Stomach (tissue), 9 donors: ENCODE data around the gene BCL11B. TPM values are rescaled to one million over a fixed set of nuclear protein-coding genes. Genes with fewer than 3 reads are reported as not detected.

ENCODE experiments used
- DNase-seq, 2 donors: peaks; one replicate each; pipeline versions ENCODE4 v3.0.0 to v3.0.0-alpha.2; 2013 to 2019
- H3K27ac ChIP-seq, 5 donors: fragments of 200-600 bp in 4 of 5; sonication (generic) in 4 of 5; one replicate each; pipeline ENCODE4 v1.5.1; 2013 to 2019; ENCODE audit warnings: mild to moderate bottlenecking in 1 of 5, moderate library complexity in 1 of 5
- H3K27me3 ChIP-seq, 3 donors: fragments of 200-600 bp; sonication (generic); one replicate each; pipeline ENCODE4 v1.5.1; 2017 to 2019; ENCODE audit warnings: mixed run types in 1 of 3
- H3K36me3 ChIP-seq, 4 donors: fragments of 200-600 bp; sonication (generic); 1 replicate in 3 of 4; 2 replicates in 1 of 4; pipeline ENCODE4 v1.5.1; 2016 to 2019
- H3K4me1 ChIP-seq, 4 donors: fragments of 200-600 bp; sonication (generic); one replicate each; pipeline ENCODE4 v1.5.1; 2016 to 2019
- H3K4me3 ChIP-seq, 4 donors: fragments of 200-600 bp; sonication (generic) in 3 of 4; one replicate each; pipeline ENCODE4 v1.5.1; 2016 to 2019; ENCODE audit warnings: mild to moderate bottlenecking in 1 of 4
- H3K9me3 ChIP-seq, 4 donors: fragments of 200-600 bp; sonication (generic); one replicate each; pipeline ENCODE4 v1.5.1; 2016 to 2019
- EP300 ChIP-seq: sonication (generic); formaldehyde crosslinking; IDR thresholded peaks from one replicate; pipeline ENCODE4 v1.6.1; 2017; ENCODE audit warnings: antibody characterized with exemption
- POLR2A ChIP-seq, 4 donors: fragments of 450-650 bp; IDR thresholded peaks; one replicate each; pipeline ENCODE4 v1.6.1; 2016; ENCODE audit warnings: antibody characterized with exemption in 4 of 4, control low read depth in 2 of 4, mild to moderate bottlenecking in 1 of 4, moderate library complexity in 1 of 4
- POLR2AphosphoS5 ChIP-seq, 3 donors: sonication (generic); formaldehyde crosslinking; IDR thresholded peaks; one replicate each; pipeline ENCODE4 v1.6.1; 2016; ENCODE audit warnings: antibody characterized with exemption in 3 of 3
- WGBS, 5 donors: extraction: QIAGEN DNeasy Blood & Tissue Kit in 3 of 5; methylation state at CpG; one replicate each; pipeline versions ENCODE4 v1.1.5 to v1.1.7; 2013 to 2018; 5-methylcytosine and 5-hydroxymethylcytosine counted together
- intact Hi-C: fragments of 100-400 bp; cut with DNase I; formaldehyde crosslinking; loops from one replicate; pipeline ENCODE4 v1.15.1; 2023; ENCODE audit warnings: low total_unique reads
- polyA plus RNA-seq, 3 donors: library from polyadenylated mRNA; stranded (reverse); fragments of 200-250 nt; gene quantifications; one replicate each; pipeline ENCODE4 v1.2.3, GENCODE V29; 2013
- total RNA-seq, 5 donors: library from RNA; depleted of rRNA; stranded (reverse); fragments of >200 nt; gene quantifications; one replicate each; pipeline versions ENCODE4 v1.1.0 to v1.2.3, GENCODE V29; 2014 to 2016
- TF ChIP-seq, protein P1 (sequence below), 7 experiments: fragments of 450-650 bp in 4 of 7; fragments of 200-600 bp in 3 of 7; sonication (generic) in 3 of 7; IDR thresholded peaks; one replicate each; pipeline ENCODE4 v1.5.1; 2016 to 2019; ENCODE audit warnings: antibody characterized with exemption in 7 of 7, control low read depth in 2 of 7, mild to moderate bottlenecking in 1 of 7
- donor health status: healthy with polysubstance abuse.
- donor health status: Bipolar disorder and iron deficiency.
- donor health status: healthy.

The BCL11B gene
- total and polyA plus RNA-seq, 8 donors: 0.15 to 9.6 (median 1.3) TPM; not detected in 1

DNA sequence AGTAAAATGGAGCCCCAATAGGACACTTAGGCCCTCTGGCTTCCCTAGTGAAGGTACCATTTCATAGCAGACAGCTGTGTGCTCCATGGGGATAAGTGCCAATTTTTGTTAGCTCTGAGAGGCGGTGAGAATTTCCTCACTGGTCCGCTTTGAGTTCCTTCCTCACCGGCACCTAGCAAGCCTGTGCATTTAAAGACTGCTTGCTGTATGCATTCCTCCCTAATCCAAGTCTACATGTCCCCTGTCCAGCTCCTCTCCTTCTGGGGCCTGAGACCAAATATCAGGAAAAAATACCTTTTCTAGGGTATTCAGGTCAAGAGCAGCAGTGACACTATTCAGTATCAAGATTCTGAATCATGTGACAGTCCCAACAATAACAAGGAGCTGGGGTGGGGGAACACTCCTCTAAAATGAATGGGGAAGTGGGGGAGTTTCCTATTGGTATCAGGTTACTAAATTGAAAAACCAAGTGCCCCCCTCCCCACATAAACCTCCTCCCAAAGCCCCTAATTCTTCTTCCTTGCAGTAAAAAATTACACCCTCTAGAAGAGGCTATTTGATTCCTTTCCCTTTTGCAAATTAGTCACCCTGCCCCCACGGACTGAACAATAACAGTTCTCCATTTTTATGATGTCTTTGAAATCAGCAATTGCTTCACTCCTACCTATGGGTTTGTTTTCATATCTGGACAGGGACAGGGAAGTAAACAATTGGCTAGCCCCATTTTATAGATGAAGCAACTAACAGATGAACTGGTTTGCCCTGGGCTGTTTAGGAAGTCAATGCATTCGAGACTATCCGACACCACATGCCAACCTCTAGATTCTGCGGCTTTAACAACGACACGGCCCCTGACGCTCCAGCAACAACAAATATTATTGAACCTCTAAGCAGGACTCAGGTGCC lies 28.9 kb downstream of the BCL11B start:
- no peaks in the 10 kb centered on the region for H3K36me3 ChIP-seq
- H3K4me1 ChIP-seq: peaks cover 3 to 18% (median 13%) of the 10 kb centered on the region in 4 donors
- H3K9me3 ChIP-seq: no peaks in the 10 kb centered on the region
- DNase-seq: no peak
- intact Hi-C loops: no loop called here
- TF ChIP-seq POLR2A (IDR thresholded peaks at IDR 0.05) (no peak), POLR2AphosphoS5 (IDR thresholded peaks at IDR 0.05) (no peak), EP300 (no peak)
- TF ChIP-seq, protein P1, sequence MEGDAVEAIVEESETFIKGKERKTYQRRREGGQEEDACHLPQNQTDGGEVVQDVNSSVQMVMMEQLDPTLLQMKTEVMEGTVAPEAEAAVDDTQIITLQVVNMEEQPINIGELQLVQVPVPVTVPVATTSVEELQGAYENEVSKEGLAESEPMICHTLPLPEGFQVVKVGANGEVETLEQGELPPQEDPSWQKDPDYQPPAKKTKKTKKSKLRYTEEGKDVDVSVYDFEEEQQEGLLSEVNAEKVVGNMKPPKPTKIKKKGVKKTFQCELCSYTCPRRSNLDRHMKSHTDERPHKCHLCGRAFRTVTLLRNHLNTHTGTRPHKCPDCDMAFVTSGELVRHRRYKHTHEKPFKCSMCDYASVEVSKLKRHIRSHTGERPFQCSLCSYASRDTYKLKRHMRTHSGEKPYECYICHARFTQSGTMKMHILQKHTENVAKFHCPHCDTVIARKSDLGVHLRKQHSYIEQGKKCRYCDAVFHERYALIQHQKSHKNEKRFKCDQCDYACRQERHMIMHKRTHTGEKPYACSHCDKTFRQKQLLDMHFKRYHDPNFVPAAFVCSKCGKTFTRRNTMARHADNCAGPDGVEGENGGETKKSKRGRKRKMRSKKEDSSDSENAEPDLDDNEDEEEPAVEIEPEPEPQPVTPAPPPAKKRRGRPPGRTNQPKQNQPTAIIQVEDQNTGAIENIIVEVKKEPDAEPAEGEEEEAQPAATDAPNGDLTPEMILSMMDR (IDR thresholded peaks at IDR 0.05): no peak
- no peak overlapping the region for H3K4me3 ChIP-seq
- H3K27ac ChIP-seq: peak overlapping the region in 2 of 5 donors; percentile 15 to 41
- peaks cover 21 to 72% (median 46%) of the 10 kb centered on the region in 3 donors for H3K27me3 ChIP-seq
- WGBS, 5 donors: 72 to 83% (median 80%) methylated on average over 10 of the region's 10 CpGs

DNA sequence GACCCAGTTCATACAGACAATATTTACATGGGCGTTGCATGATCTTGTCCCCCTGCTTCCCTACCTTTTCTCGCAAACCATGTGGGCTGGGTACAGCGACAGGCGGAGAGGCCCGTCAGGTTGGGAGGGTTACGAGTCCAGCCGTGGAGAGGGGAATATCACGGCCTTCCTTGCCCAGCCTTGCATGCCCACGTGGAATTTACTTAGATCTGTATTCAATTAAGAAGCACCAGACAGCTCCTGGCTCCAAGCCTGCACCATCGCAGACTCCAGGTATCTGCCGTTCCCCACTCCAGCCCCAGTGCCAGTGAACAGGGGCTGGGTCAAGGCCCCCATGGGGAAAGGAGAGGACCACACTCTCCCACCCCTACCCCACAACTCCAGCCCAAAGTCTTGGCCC lies 29.8 kb downstream of the BCL11B start:
- TF ChIP-seq, protein P1 (IDR thresholded peaks at IDR 0.05): no peak
- TF ChIP-seq EP300 (no peak), POLR2A (IDR thresholded peaks at IDR 0.05) (no peak), POLR2AphosphoS5 (IDR thresholded peaks at IDR 0.05) (no peak)
- peak overlapping the region in 4 of 5 donors; percentile 10 to 31 (median 18) for H3K27ac ChIP-seq
- DNase-seq: no peak
- no peaks in the 10 kb centered on the region for H3K36me3 ChIP-seq
- no peak overlapping the region for H3K4me3 ChIP-seq
- 66 to 77% (median 73%) methylated on average over 11 of the region's 11 CpGs for WGBS, 5 donors
- H3K27me3 ChIP-seq: peaks cover 13 to 68% (median 38%) of the 10 kb centered on the region in 3 donors
- intact Hi-C loops: no loop called here
- H3K9me3 ChIP-seq: no peaks in the 10 kb centered on the region
- peaks cover 3 to 18% (median 13%) of the 10 kb centered on the region in 4 donors for H3K4me1 ChIP-seq

DNA sequence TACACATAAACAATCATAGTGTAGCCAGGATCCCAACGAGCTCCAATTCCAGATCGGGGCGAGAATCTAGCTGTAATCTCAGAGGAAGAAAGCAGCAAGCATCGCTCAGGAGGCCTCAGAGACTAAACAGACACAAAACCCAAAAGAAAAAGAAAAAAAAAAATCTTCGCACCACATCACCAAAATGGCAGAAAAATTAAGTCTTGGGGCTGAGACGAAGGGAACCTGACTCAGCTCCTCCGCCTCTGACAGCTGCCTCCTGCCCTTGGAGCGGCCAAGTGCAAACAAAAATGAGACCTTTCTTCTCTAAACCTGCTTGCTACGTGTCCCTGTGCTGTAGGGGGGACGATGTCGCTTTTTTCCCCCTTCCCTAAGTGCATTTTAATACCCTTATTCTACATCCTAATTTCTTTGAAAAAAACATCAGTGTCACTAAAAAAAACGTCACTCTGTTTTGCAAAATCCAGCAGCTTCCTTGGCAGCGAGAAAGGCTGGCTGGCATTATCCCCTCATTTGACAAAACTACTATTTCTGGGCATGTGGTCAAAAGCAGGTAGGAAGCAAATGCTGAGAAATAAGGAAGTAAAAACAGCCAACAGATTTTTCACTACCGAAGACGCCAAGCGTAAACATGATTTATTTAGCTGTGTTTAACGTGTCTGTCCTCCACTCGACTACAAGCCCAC lies 30.5 kb downstream of the BCL11B start:
- Histone ChIP-seq H3K27ac (peak overlapping the region in 3 of 5 donors; percentile 10 to 33 (median 21)), H3K4me1 (peaks cover 3 to 11% (median 9%) of the 10 kb centered on the region in 4 donors), H3K4me3 (no peak overlapping the region), H3K27me3 (peaks cover 8 to 65% (median 30%) of the 10 kb centered on the region in 3 donors), H3K36me3 (no peaks in the 10 kb centered on the region), H3K9me3 (peaks cover 0 to 2% (median under 1%) of the 10 kb centered on the region in 4 donors)
- WGBS, 5 donors: 32 to 42% (median 40%) methylated on average over 18 of the region's 18 CpGs
- TF ChIP-seq POLR2AphosphoS5 (IDR thresholded peaks at IDR 0.05) (no peak), EP300 (no peak), POLR2A (IDR thresholded peaks at IDR 0.05) (no peak)
- TF ChIP-seq, protein P1 (IDR thresholded peaks at IDR 0.05): no peak
- intact Hi-C loops: no loop called here
- no peak for DNase-seq

DNA sequence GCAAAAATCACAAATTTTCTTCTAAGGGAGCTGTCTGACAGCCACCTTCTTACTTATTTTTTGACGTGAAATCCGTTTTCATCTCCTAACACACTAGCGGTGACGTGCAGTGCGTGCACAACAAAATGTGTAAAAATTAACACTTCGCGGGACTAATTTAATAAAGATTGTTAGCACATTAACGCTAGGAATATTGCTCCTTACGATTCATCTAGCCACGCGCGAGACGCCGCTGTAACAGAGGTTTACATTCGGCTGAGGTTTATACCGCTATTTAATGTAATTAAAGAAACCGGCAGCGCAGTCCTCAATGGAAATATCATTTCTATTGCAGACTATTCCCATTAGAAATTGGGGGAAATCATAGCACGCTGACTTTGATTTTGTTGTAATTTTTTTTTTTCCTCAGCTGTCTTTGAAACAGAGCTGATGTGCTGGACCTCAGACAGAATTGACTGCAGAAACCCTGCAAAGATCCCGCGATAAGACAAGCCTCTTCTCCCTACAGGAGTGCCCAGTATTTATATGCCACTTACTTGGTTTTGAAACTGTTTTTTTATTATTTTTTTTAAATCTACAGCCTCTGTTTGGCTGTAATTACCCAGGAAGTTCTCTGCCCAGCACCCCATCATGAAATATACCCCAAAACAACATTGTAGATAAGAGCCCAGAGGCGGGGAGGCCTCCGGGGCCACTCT lies 31.2 kb downstream of the BCL11B start:
- no peak overlapping the region for H3K4me3 ChIP-seq
- peaks cover 0 to 4% (median 2%) of the 10 kb centered on the region in 4 donors for H3K4me1 ChIP-seq
- H3K27me3 ChIP-seq: peaks cover 1 to 64% (median 23%) of the 10 kb centered on the region in 3 donors
- H3K9me3 ChIP-seq: peaks cover 0 to 9% (median 7%) of the 10 kb centered on the region in 4 donors
- peak overlapping the region in 2 of 5 donors; percentile 10 to 33 for H3K27ac ChIP-seq
- DNase-seq: no peak
- 75 to 81% (median 76%) methylated on average over 23 of the region's 23 CpGs for WGBS, 5 donors
- H3K36me3 ChIP-seq: no peaks in the 10 kb centered on the region
- TF ChIP-seq POLR2A (IDR thresholded peaks at IDR 0.05): no peak
- TF ChIP-seq EP300: no peak
- TF ChIP-seq, protein P1 (IDR thresholded peaks at IDR 0.05): no peak
- no peak for TF ChIP-seq POLR2AphosphoS5 (IDR thresholded peaks at IDR 0.05)
- intact Hi-C loops: no loop called here
